NCI-H2196 treated with DMSO at 0.1 percent for 48 hours (cell line): ENCODE data around the gene PDE4D.
"Not testable (repeated sequence)": the region's sequence is repeated elsewhere in the genome, so short reads cannot be mapped to it uniquely, and the experiment has no call there.

Experiments
- DNase-seq: peaks from one replicate; lab custom pipeline; 2025; ENCODE audit not compliant: unreplicated experiment; lab: John Stamatoyannopoulos, UW

Gene PDE4D

DNA sequence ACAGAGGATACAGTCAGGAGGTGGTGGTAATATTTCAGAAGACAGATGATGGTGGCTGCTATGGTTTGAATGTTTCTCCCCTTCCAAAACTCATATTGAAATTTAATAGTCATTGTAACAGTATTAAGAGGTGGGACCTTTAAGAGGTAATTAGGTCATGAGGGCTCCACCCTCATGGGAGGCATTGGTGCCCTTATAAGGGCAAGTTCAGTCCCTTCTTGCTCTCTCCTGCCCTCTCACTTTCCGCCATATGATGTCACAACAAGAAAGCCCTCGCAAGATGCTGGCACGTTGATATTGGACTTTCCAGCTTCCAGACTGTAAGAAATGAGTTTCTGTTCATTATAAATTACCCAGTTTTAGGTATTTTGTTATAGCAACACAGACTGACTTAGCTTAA lies 274.9 kb downstream of the PDE4D start:
- no peak for DNase-seq

DNA sequence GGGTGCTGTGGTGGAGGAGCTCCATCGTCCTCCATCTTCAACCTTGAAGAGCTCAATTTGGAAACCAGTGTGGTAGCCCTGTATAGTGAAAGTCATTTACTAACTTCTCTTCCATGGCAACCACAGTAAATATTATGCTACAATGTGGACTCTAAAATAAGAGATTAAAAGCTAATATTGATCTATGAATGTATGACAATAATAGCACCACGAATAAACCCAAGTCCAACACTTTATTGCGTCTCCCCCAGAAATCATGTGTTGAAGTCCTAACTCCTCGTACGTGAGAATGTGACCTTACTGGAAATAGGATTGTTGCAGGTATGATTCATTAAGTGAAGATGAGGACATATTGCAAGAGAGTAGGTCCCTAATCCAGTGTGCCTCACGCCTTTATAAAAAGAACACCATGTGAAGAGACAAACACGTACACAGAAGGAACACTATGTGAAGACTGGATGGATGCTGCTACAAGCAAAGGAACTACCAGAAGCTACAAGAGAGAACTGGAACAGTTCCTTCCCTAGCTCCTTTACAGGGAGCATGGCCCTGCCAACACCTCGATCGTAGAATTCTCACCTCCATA lies 276.2 kb downstream of the PDE4D start:
- no peak for DNase-seq

DNA sequence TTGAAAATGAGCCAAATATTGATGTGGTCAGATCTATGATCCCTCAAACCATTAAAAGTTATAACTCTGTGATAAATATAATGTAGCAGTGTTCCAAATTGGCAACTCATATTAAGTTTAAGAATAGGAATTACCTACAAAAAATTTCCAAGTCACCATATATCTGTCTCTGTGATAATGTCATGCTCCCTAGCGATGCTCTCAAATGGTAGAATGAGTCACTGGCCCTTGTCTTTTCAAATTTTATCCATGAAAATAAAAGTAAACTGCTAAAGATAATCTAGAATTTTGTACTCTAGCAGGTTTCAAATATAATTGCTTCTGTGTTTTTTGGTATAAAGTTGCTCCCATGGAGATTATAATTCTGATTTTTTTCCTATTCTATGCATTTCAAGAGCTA lies 277.1 kb downstream of the PDE4D start:
- DNase-seq = no peak

DNA sequence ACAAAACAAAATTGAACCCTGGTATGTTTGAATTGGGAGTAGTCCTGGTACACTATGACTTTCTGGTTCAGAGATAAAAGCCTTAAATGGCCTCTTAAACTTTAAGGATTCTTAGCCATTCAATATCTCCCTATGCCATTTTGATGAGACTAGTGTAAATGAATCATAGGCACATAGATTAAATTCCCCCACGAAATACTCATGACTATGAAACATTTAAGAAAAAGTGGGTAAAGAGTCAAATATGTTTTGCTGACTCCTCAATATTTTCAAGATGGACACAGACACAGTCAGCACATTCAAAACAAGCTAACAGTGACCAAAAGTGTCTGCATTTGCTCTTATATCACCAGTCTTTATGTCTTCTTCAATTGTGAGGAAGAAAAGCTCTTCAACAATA lies 278.3 kb downstream of the PDE4D start:
- no peak for DNase-seq

DNA sequence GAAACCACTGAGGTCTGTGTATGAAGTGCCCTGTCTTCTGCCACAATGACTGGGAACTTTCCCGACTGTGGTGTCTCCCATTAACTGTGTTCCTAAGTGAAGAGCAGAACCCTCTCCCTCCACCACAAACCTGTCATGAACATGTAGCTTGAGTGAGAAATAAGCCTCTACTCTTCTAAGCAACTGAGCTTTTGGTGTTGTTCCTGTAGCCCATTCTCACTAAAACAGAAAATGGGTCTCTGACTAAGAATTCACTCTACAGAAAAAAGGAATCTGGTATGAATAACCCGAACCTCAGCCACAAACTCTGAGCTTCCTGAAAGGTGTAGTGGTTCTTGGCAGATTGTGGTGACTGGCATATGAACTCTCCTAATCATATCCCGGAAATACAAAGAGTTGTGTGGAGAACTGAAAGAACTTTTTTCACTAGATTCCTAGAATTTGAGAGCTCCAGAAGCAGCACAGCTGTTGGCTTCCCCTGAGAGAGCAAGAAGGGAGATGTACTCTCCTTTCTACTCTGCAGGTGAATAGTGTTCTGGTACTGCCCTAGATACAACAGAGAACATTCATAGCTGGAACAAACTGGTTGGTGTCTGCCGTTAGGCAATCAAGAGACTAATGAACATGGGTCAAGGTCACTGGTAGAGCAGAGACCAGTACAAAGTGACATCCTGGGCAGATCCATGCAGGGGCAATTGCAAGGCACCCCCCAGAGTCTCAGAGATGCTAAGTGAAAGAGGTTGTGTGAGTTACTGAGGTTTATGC lies 283.8 kb downstream of the PDE4D start:
- no peak for DNase-seq

DNA sequence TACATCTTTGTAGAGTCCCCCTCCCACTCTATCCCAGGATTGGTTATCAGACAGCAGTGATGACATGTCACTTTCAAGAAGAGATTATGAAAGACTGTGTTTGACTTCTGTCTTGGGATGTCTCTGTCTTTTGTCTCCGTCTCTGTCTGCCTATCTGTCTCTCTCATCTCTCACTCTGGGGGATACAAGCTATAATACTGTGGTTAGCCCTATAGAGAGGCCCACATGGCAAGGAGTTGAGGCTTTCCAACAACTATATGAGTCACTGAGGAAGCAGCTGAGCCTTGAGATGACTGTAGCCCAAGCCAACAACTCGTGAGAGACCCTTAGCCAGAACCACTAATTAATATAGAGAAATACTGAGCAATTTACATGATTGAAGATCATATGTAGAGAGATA lies 284.8 kb downstream of the PDE4D start:
- no peak for DNase-seq

DNA sequence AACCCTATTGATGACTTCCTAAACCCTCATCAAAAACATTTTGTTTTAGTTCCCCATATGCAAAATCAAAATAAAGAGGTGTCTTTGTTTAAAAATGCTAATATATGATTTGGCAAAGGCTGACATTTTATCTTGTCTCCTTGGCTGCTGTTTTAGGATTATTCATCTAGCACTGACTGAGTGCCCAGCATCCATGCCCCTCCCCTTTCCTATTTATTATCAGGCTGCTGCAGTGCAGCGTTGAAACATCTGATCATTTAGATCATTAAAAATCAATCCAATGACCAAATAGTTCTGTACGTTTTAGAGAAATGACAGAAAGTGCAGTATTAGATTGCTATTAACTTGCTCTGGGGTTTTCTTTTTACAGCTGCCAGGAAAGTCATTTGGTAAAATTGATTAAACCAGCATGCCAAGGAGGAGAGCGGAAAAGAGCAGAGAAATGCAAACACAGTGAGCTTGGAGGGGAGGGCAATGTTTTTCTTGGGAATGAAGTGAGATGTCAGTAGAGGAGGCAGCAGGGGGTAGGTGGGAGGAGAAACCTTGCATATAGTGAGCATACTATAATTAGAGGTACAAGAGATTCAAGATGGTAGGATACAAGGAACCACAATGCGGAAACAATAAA lies 286.3 kb downstream of the PDE4D start:
- DNase-seq = no peak

DNA sequence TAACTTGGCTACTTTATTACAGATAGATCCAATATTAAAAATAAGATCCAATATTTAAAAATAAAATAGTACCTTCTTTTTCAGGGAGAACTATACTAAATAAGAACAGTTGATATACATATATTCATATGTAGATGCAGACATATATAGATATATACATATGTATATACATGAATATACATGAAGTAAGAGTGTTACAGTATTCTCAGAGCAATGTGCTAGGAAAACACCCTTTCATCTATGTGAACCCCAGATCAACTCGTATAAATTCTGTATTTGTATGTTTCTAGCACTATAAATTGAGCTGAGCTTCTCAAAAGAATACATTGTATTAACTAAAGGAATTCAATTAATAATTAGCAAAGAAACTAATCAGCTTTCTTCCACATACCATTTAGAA lies 287.6 kb downstream of the PDE4D start:
- DNase-seq = no peak

DNA sequence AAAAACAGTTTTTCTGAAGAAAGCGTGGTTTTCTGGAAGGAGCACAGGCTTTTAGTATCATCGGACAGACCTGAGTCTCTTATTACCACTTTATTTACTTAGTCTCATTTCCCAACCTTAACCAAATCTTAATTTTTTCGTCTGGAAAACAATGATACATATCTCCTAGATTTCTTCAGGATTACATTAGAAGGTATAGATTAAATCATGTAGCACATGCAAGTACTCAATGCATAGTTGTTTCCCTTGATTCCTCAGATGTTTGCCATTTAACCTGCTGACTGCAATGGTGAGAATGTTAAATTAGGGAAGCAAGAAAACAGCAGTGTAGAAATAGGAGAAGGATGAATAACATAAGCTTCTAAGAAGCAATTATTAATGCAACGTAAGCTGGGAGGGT lies 289.4 kb downstream of the PDE4D start:
- DNase-seq = no peak

DNA sequence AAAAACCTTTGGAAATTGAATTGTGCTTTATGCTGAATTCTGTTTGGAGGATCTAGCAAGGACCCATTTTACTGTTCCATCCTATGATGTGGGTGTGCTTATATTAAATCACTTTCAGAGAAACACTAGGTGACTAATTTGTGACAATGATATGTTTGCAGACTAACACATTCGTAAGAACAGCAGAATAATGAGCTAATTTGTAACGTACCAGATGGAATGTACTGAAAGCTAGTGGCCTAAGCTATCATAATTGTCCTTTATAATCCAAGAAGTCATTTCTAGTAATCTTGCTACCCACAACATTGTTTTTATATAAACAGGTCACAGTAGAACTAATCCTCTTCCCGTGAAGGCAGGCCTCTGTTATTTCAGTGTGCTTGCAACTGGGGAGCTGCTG lies 292.5 kb downstream of the PDE4D start:
- no peak for DNase-seq

DNA sequence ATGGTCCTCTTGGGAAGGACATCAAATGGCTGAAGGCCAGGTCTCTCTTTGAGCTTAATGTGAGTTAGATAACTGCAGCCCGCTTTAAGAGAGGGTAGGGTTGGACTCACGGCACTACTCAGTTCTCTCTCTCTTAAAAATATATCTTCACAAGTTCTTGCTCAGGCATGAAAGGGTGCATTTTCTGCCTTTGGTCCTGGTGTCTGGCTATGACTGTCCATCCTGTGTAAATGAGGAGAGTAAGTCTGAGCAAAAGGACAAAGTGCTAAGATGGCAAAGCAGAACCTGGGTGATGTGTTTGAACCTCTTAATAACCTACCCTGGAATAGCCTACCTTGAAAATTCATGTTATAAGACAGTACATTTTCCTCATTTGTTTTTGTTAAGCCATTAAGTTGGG lies 293.4 kb downstream of the PDE4D start:
- no peak for DNase-seq

DNA sequence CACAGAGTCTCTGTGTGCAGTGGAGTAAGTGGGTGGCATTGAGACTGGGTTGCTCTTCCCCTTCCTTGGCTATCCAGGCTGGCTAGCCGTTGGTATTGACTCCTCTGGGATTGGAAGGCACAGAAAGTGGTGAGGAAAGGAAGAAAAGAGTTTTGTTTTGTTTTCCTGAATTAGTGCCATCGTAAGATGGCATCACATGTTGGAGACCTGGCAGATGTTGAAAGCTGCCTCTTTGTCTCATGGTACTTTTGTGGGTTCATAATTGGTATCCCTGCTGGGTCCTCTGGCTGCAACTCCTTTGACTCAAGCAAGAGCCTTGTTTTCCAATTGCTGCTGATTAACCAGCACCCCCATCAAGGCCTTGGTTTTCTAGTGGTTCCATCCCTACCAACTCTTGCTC lies 293.8 kb downstream of the PDE4D start:
- no peak for DNase-seq

DNA sequence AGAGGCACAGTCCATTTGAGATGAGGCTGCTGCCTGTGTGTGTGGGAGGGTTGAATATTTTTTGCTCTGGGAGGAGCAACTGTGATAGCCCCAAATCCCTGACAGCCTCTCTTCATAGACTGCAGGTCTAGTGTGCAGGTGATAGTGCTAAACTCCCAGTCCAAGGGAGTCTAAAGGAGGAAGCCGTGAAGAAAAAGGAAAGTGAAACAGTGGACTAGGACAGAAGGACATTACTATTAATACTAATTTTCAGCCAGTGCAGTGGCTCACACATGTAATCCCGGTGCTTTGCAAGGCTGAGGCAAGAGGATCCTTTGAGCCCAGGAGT lies 295.0 kb downstream of the PDE4D start:
- DNase-seq = no peak

DNA sequence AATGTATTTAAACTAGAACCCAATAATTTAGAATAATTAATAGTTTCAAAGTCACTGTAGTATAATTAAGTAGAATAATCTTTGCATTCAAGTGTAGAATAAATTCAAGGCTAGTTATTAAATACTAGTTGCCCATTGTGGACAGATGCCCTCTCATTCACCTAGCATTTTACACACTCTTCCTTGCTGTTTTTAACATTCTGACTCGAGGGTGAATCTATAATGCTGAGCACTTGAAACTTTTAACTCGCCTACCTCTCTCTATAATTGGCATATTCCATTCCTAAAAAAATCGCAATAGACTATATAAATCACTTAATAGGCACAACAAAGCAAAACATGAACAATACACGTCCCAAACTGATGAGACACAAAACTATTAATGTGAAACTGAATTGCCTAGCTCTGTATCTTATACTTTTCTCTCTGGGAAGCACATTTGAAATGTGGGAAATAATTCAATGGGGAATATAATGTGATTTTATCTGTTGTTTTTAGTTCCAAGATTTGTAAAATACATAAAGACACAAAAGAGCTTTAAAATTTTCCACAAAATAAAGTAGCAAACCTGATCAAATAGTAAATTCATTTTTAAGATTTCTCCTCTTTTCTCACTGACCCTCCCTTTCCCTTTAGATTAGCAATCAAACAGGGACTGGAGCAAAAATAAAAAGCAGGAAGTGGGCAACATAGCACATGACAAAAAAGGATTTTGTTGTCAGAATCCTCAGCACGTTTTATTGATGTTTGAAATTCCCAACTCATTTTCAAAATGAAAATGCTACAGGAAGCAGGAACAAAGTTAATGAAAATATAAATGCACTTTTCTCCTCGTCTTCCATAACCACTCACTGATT lies 295.6 kb downstream of the PDE4D start:
- DNase-seq = no peak

DNA sequence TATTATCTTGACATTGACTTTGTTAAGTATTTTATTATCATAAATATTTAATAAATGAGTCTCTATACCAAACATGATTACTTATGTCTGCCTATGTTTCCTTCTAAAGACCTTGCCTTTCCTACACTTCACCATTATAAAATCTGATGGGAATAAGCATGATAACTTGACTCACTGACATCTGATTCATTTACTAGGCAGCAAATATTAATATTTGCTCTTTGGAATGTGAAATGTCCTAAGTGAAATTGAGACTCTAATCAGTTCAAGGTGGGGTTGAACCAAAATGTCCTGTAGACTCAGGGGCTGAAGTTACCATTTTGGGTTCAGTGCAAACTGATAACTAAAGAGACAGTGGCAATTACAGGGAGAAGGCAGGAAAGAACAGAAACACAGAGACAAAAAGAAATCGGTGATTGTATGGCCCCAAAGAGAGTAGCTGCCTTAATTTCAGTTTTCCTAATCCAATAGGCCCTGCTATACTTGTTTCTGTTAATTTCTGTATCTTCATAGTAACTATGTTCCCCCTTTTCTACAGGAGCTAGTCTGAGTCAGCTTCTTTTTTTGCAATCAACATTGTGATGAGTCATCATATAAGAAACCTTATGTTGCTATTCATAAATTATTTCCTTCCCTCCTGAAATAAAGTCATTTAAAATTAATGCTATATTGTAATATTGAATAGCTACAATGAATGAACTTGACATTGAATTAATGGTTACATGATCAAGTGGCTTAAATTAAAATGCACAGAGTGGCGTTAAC lies 296.8 kb downstream of the PDE4D start:
- no peak for DNase-seq

DNA sequence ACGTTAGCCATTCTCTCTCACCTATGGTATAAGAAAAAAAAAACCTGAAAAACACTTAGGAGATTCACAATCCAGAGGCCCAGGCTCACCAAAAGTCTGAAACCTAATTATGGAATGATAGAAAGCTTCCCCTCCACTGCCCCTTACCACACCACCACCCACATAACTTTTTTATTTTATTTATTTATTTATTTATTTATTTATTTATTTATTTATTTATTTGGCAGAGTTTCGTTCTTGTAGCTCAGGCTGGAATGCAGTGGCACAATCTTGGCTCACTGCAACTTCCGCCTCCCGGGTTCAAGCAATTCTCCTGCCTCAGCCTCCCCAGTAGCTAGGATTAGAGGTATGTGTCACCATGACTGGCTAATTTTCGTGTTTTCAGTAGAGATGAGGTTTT lies 299.4 kb downstream of the PDE4D start:
- not testable (repeated sequence) for DNase-seq

DNA sequence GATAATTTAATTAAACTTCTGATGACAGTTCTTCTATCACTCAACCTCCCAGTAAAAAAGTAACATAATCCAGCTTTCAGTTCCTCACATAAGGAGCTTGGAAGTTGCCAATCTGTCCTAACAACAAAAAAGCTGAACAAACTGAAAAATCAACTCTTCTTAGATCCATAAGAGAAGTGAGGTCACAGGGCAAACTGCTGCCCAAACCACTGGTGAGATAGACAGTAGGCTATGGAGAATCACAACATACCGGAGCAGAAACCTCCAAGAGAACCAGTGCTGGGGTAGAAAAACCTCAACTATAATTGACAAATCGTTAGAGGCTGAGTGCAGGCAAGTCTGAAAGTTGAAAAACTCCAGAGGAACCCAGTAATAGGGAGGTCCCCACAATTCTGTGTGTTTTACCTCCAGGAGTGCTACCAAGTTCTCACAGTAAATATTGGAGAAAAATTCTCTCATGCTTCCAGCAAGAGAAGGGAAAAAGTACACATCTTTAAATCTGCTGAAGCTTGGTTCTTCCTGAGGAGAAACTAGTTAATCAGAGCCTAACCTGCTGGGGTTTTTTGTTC lies 300.0 kb downstream of the PDE4D start:
- DNase-seq = no peak

DNA sequence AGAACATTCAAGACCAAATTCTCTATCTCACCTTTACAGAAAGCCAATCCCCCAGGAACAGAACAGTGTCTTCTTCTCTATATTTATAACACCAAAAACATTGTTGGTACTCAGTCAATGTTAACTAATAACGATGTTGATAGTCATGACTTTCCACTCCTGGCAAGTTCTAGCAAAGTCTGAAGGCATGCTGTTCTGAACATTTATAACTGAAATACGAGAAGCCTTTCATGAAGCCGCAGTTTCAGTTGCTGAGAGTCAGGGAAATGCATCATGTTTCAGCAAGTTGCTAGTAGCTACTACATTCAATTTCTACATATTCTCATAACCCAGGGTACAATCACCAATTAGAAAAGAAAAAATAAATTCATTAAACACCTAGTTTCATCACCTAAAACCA lies 301.4 kb downstream of the PDE4D start:
- DNase-seq = no peak

DNA sequence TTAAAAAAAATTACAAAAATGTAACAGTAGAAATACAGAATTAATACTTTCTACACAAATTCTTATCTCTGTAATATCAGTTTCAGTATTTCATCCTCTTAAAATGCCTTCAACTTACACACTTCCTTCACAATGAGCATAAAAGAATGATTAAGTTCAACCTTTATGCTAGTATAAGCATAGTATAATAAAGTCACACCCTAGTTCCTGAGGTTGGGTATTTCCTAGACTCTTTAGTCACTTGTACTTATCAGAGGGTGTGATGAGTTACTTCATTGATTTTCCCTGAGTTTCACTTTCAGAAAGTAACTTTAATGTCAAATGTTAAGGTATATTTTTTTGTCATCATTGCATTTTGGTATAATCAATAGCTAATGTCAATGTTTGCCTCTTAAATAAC lies 302.4 kb downstream of the PDE4D start:
- DNase-seq = no peak

DNA sequence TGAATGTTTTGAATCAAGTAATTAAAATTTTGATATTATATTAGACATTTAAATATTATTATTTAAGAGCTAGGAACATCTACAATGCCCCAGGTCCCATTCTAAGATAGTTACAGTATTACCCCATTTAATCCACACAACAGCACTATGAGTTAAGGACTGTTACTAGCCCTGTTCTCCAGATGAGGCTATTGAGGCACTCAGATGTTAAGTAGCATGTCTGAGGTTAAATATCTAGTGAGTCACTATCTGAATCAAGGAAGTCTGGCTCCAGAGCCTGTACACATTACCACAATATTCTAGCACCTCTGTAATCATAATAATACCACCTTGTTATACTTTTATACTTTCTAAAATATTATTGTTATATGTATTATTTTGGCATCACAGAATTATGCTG lies 304.6 kb downstream of the PDE4D start:
- no peak for DNase-seq
